ENCODE measurements around the gene PRELID2.
"Not testable (repeated sequence)": the region's sequence is repeated elsewhere in the genome, so short reads cannot be mapped to it uniquely, and the experiment has no call there.

PRELID2 gene

DNA sequence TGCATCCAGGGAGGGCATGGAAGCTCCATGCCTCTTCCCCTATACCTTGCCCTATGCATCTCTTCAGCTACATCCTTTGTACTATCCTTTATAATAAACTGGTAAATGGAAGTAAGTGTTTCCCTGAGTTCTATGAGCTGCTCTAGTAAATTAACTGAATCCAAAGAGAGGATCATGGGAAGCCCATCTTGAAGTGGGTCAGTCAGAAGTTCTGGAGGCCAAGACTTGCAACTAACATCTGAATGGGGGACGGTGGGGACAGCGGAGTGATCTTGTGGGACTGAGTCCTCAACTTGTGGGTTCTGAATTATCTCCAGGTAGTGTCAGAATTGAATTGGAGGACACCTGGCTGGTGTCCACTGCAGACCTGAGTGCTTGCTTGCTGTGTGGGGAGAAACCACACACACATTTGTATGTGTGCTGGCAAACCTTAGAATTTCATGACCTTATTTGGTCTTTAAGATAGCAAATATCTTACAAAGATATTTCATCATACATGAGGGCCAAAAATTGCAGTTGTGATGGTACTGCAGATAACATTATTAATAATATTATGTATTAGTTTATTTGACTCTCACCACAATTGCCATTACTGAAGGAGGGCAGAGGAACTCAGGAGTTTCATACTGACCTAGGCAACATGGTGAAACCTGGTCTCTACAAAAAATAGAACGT is 5.5 kb upstream of the PRELID2 start:
- no peak for DNase-seq (ENCODE audit: low read depth)

DNA sequence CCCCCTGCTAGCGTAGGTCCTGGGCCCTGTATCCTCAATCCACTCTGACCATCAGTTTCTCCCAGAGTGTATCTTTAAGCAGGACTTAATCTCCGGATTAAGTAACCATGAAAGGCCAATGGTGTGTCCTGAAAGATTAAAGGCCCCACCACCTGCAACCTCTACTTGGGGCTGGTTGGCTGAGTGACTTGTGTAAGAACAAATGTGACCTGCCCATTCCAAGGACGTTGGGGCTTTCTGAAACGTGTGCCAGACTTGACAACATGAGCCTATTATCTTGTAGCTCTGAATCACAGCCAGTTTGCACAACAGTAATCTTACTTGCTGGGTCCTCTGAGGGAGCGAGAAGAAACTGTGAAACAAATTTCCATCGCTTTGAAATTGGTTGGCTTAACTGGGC is 3.1 kb upstream of the PRELID2 start:
- DNase-seq (ENCODE audit: low read depth): no peak

DNA sequence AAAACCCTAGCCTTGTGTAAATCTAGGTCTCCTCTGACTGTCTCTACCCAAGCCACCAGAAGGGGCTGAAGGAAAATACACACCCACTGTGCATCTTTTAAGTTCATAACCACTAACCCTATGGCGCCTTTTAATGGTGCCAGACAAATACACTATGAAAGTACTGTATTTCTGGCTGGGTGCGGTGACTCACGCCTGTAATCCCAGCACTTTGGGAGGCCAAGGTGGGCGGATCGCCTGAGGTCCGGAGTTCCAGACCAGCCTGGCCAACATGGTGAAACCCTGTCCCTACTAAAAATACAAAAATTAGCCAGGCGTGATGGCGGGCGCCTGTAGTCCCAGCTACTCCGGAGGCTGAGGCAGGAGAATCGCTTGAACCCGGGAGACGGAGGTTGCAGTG is 1.1 kb upstream of the PRELID2 start:
- not testable (repeated sequence) for DNase-seq (ENCODE audit: low read depth)

DNA sequence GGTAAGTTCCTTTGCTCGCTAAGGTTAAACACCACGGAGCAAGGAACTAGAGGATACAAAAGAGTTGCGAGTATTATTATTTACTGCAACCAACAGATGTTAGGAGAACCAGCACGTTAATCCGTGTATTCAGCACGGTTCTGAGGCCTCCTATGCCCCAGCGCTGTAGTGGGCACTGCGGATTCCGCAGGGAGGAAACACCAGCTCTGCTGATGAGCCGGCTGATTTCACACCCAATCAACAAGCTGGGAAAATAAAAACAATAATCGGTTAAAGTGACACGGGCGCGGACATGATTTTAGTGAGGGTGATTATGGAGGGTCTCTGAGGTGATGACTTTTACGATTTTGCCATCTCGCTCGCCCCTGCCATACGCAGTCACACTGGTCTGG is 702 bp upstream of the PRELID2 start:
- no peak for DNase-seq (ENCODE audit: low read depth)

DNA sequence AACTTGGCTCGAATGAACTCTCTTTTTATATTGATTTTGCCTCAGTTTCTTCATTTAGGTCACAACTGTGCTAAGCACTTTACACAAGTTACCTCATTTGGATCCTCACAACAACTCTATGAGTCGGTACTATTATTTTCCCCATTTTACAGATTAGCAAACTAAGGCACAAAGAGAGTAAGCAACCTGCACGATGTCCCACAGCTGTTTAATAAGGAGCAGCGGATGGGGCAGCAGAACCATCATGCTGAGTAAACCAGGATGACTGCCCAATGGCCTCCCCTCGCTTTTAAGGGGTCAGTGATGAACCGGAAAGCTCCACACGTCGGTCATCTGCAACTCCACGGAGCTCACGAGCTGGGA is 607 bp downstream of the PRELID2 start:
- DNase-seq (ENCODE audit: low read depth): no peak

DNA sequence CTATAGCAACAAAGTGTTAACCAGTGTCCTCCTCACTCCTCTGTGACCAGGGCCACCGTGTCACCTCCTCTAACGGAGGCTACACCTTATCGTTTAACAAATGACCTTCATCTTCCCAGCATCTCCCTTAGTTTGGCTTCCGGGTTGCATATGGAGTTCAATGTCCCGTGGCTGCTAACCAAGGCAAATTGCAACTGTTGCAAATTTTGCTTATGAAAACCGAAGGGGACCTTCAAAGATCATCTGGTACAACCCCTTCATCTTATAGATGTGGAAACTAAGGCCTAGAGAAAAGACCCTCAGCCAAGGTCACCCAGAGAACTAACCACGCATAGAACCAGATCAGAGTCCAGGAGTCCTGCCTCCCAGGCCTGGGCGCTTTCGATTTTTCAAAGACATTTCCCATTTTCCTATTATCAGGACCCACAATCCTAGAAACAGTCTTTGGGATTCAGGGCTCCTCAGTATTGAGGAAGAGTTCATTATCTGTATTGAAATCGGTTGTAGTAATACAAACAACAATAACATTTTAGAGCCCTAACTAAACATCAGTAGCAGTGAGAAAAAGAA is 1.4 kb downstream of the PRELID2 start:
- DNase-seq (ENCODE audit: low read depth): no peak

DNA sequence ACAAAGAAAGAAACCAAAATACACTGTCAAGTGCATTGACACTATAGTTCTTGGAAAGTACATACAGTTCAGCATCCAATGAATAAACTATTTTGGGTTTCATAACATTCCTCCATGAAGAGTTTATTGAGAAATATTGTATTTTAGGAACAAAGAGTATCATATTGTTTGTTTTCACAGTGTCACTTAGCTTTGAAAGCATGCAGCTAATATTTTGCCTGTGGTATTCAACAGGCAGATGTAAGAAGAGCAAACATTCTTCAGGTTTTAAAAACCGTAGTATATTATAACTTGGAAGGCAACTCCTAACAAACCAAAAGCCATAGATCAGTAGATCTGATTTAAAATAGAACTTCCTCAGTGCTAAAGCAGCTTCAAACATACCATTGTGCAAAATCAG is 4.5 kb downstream of the PRELID2 start:
- DNase-seq (ENCODE audit: low read depth): no peak

DNA sequence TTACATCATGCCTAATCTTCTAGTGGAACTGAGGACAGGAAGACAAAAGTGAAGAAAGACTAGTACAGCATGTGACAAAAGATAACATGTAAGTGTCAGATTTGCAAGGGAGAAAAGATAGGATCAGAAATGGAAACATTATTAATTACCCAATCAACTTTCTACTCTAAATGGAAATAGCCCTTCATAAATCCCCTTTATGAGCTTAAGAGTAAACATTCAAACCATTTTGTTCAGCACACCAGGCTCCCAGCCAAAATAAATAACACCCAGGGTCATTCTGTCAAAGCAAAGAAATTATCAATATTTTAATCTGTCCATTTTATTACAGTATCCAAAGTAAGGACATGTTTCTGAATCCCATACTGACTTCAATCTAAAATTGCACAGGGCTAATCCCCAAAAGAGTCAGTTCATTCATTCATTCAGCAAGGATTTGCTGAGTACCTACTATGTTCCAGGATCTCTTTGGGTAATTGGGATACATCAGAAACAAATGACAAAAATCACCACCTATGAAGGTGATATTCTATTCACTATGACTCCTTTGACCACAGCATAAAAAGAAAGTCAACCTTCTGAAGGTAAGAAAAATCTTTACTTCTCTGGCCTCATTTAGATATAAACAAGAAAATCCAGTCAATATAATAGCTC is 5.3 kb downstream of the PRELID2 start:
- no peak for DNase-seq (ENCODE audit: low read depth)

DNA sequence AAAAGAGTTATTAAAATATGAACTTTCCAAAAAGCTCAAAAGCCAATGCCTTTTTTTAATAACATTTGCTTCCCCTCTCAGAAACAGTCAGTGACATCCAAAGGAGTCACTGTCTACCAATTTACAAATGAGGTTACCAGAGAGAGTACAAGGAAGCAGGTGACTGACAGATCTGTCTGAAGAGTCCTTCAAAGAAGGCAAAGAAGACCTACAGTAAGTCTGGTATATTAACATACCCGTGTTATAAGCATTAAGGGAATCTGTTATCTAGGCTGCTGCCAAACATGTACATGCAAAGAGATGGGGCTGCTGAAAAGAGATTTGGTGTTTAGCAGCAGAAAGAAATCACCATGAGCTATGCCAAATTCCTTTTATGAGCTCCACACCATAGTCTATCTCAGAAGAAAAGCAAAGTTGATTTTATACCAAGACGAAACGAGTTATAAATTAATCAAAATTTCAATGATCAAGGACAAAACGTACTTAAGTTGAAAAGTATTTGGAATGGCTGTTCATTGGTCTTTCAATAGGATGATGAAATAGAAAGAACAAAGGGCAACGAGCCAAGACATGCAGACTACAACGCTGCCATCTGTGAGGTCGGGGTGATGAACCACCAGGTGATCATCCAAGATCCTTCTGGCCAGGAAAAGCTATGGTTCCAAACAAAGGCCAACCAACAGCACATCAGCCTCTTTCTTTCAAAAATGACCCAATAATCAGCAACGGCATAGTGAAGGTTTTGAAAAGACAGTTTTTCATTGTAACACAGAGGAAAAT is 8.1 kb downstream of the PRELID2 start:
- no peak for DNase-seq (ENCODE audit: low read depth)

DNA sequence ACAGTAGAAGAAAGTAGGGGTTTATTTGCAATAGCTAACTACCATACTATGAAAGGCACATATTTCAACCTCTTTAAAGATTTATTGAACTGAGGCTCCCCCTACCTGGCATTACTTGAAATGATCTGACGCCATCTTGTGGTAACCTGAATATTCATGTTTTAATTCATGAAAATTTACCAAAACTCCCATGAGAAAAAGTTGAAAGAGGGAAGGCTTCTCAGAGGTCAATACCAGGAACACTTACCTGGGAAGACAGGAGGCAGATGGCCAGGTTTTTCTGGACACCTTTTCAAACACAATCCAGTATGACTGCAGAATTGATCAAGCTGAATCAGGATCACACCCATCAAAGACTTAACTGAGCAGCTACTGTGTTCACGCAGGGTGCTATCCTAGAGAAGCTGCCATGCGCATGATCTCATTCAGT is 9.4 kb downstream of the PRELID2 start:
- peak; percentile 32 for DNase-seq (ENCODE audit: low read depth)

DNA sequence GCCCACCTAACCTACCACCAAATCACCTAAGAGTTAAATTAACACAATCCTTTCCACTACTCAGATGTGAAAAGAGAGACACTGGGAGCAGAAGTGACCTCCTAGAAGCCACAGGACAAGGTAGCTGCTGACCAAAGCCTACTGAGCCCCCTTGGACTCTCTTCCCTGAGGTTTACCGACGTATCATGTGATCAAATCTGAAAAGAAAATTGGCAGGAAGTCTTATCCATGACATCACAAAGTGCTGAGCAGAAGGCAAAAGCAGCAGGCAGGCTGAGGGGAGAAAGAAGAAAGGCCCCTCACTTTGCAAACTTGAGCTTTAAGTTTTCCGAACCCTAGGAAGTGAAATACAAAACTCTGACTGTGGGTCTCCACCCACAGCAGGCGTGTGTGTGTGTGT is 11.1 kb downstream of the PRELID2 start:
- DNase-seq (ENCODE audit: low read depth): no peak

DNA sequence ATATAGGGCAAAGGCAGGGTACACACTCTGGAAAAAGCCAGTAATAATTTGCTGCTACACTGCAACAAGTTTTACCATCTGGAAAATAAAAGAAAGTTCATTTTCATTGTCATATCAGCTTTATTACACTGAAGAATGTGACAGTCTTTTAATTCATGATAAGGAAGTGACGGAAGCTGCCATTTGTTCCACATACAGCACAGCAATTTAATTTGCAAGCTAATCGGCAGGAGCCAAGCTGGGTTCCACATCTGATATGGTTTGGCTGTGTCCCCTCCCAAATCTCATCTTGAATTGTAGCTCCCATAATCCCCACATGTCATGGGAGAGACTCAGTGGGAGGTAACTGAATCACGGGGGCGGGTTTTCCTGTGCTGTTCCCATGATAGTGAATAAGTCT is 16.5 kb downstream of the PRELID2 start:
- no peak for DNase-seq (ENCODE audit: low read depth)

DNA sequence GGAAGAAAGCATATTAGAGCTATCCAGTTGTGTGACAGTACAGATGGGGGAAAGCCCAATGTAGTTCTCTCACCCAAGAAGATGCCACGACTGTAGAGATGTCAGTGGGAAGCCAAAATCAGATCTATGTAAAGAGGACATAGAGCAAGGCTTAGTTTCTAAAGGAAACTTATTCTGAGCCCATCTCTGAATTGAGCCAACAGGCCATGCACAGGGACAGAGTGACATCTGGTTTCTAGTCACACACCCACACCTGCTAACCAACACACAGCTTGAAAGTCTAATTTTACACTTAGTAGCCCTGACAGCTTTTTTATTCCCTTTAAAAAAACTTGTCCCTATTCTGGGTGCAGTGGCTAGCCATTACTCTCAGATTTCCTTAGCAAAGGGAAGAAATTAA is 22.3 kb downstream of the PRELID2 start:
- DNase-seq (ENCODE audit: low read depth): no peak

DNA sequence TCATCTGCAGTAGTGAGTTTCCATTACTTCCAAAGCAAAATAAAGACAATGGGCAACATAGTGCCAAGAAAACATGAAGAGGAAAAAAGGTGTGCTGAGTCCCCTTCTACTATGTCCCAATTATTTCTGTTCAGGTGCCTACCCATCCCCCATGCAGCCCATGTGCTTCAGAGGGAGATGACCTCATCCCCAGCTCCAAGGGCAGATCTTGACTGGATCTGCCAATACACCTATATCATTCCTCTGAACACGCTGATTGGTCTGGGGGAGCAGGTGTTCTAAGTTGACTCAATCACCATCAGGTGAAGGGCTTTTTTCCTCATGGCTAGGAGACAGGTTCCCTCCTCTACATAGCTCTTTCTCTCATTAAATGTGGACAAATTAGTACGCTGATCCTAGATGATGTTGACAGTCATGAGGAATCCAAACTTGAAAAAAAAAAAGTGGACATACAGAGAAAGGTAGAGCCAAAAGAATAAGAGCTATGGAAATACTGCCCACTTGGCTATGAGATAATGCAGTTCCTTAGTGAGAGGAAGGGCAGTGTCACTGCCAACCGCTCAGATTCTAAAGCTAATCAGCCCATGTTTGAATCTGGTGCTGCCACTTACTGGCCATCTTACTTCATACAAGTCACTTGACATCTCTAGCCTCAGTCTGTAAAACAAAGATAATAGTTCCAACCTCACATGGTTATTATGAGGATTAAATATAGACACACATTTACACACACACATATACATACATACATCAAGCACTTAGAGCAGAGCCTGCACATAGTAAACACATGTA is 23.1 kb downstream of the PRELID2 start:
- no peak for DNase-seq (ENCODE audit: low read depth)

DNA sequence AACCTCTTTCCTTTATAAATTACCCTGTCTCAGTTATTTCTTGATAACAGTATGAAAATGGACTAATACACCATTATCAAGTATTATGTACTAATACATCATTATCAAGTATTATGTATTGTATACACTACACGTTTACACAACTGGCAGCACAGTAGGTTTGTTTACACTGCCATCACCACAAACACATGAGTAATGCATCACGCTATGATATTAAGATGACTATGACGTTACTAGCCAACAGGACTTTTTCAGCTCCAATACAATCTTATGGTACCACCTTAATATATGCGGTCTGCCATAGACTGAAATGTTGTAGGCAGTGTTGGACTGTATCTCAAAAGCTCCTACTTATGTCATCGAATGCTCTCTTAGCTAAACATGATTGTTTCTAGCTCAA is 28.2 kb downstream of the PRELID2 start:
- DNase-seq (ENCODE audit: low read depth): no peak

DNA sequence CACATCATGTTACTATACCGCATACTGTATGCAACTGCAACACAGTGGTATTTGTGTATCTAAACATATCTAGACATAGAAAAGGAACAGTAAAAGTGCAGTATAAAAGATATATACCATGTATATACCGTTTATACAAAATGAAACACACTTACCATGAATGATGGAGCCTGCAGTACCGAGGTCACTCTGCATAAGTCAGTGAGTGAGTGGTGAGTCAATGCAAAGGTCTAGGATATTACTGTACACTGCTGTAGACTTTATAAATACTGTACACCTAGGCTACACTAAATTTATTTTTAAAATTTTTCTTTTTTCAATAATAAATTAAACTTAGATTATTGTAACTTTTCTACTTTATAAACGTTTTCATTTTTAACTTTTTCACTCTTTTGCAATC is 29.3 kb downstream of the PRELID2 start:
- no peak for DNase-seq (ENCODE audit: low read depth)

DNA sequence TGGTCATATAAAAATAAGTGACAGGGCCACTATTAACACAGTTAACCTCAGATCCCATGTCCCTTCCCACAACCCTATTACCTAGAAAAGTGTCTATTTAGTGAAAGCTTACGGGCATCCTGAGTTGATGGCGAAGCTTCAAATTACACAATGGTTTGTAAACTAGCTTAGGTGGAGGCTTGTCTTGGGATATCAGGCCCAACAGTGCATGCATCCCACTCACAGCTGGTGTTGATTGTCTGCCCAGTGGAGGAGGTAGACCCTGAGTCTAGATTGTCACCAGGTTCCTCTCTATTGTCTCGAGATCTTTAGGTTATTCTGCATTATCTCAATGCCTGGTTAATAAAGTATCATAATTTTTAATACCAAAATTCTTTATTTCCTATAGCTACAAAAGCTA is 30.4 kb downstream of the PRELID2 start:
- no peak for DNase-seq (ENCODE audit: low read depth)

DNA sequence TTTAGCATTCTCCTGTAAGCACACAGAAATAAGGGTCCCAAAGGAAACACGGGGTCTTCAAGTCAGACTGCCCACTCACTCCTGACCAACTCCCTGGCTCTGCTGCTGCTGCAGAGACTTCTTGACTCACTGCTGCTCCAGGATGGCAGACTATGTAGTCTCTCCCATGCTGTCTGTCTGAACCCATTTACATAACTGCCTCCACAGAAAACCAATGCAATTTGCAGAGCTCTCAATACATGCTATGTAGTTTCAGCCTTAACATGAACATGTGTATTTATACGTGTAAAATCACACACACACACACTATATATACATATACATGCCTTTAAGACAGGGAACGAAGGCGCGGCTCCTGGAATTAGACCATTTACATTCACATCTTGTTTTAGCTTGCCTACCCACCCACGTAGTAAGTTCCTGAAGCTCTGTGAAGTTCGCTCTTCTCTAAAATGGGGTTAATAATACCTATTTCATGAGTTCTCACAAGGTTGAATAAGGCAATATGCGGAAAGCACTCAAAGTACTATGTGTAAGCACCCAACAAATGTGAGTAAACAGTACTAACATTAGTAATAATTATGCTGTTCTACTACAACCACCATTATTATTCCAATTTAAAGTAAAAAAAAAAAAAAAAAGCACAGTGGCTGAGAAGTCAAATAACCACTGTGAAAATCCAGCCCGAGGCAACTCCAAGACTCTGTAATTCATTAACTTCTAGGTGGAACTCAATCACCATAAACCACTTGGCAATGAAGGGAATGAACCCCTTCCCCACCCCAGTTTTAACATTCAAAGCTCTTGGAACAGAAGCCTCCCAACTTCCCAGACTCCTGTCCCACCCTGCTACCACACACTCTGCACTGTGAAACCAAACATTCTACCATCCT is 31.8 kb downstream of the PRELID2 start:
- DNase-seq (ENCODE audit: low read depth): no peak

DNA sequence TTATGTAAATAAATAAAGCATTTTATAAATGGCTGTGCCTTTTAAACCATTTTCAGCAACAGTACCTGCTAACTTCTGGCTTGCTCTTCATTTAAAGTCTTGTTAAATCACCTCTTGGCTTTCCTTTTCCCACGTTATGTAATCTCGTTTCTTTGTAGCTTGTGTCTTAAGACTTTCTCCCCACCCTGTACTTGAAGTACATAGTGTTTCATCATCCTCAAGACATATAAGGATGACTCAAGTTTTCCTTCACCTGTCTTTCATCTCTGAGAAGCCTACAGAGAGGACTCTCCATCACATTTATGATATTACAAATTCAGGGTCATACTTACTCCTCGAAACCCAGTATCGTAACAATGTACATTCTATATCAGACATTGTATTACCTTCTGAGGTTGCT is 33.9 kb downstream of the PRELID2 start:
- DNase-seq (ENCODE audit: low read depth): no peak

DNA sequence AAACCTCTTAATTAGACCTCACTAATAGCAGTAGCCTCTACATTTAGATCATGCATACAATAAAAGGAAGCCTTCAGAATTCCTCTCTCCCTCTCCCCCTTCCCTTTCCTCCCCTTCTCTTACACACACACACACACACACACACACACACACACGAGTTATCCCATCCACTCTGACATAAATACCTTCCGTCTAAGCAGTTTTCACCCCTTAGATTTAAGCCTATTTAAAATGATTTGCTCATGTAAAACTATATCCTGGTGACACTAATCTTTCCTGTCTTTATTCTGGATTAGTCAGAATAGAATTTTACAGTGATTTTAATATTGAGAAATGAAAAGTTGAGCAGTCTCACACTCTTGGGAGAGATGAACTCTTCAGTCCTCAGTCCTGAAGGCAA is 35.0 kb downstream of the PRELID2 start:
- DNase-seq (ENCODE audit: low read depth): no peak

DNA sequence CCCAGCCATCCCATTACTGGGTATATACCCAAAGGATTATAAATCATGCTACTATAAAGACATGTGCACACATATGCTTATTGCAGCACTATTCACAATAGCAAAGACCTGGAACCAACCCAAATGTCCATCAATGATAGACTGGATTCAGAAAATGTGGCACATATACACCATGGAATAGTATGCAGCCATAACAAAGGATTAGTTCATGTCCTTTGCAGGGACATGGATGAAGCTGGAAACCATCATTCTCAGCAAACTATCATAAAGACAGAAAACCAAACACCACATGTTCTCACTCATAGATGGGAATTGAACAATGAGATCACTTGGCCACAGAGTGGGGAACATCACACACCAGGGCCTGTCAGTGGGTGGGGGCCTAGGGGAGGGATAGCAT is 36.6 kb downstream of the PRELID2 start:
- DNase-seq (ENCODE audit: low read depth): not testable (repeated sequence)

All from HS-5 (cell line).